ES-I3 (cell line): ENCODE data around the gene SMCO3.
"Not testable (repeated sequence)": the region's sequence is repeated elsewhere in the genome, so short reads cannot be mapped to it uniquely, and the experiment has no call there.

ENCODE experiments used
- H3K36me3 ChIP-seq: 2 replicates; pipeline ENCODE4 v1.6.1; 2013; ENCODE audit warnings: mild to moderate bottlenecking, low read length, control low read depth, moderate library complexity; ENCODE audit not compliant: insufficient read depth
- H3K4me1 ChIP-seq: 2 replicates; pipeline ENCODE4 v1.6.1; 2013; ENCODE audit warnings: mild to moderate bottlenecking, control low read depth, low read length; ENCODE audit not compliant: insufficient read depth
- H3K9ac ChIP-seq: 2 replicates; pipeline ENCODE4 v1.6.1; 2013; ENCODE audit warnings: low read depth, mild to moderate bottlenecking, low read length, moderate library complexity
- H3K9me3 ChIP-seq: 2 replicates; pipeline ENCODE4 v1.6.1; 2013; ENCODE audit warnings: mild to moderate bottlenecking, low read length, moderate library complexity; ENCODE audit not compliant: control insufficient read depth, insufficient read depth

Gene SMCO3

GRCh38 chr12:14765398-14765797 is 48.6 kb downstream of the SMCO3 start:
- peaks cover 8% of the 10 kb centered on the region for H3K9me3 ChIP-seq
- no peaks in the 10 kb centered on the region for H3K4me1 ChIP-seq
- no peak overlapping the region for H3K9ac ChIP-seq
- peaks cover 11% of the 10 kb centered on the region for H3K36me3 ChIP-seq

- not testable (repeated sequence) for H3K9ac ChIP-seq, H3K36me3 ChIP-seq, H3K9me3 ChIP-seq
These were observed 54.2 kb downstream of the SMCO3 start for GRCh38 chr12:14759711-14760280.

GRCh38 chr12:14756334-14757143 is 57.4 kb downstream of the SMCO3 start:
- Histone ChIP-seq H3K36me3 (no peaks in the 10 kb centered on the region), H3K4me1 (no peaks in the 10 kb centered on the region), H3K9ac (no peak overlapping the region), H3K9me3 (peaks cover 6% of the 10 kb centered on the region; the same call in 1 of the 2 replicates)

More at GRCh38 chr12:14759711-14760280, 54.2 kb downstream of the SMCO3 start:
- H3K4me1 ChIP-seq: not testable (repeated sequence)
